Spleen (tissue), 11 donors: ENCODE data around the gene FNTB. TPM values are rescaled to one million over a fixed set of nuclear protein-coding genes. Genes with fewer than 3 reads are reported as not detected.
A peak's percentile ranks its signal among the peaks of the same experiment; 100 is the strongest.

Experiments
- DNase-seq: peaks from one replicate; pipeline ENCODE4 v3.0.0-alpha.2; 2020
- H3K27ac ChIP-seq, 8 donors: fragments of 200-600 bp; sonication (generic) in 7 of 8; 1 replicate in 4 of 8; 2 replicates in 4 of 8; pipeline versions ENCODE4 v1.5.0 to v1.8.0; 2016 to 2021; ENCODE audit warnings: inconsistent platforms in 4 of 8, mild to moderate bottlenecking in 4 of 8, moderate library complexity in 1 of 8
- H3K27me3 ChIP-seq, 7 donors: fragments of 200-600 bp; sonication (generic) in 6 of 7; replicated peaks in 1 of 7; 1 replicate in 4 of 7; 2 replicates in 3 of 7; pipeline versions ENCODE4 v1.5.0 to v1.8.0; 2016 to 2021; ENCODE audit warnings: inconsistent platforms in 3 of 7, mild to moderate bottlenecking in 1 of 7
- H3K36me3 ChIP-seq, 6 donors: fragments of 200-600 bp; sonication (generic) in 5 of 6; 1 replicate in 4 of 6; 2 replicates in 2 of 6; pipeline versions ENCODE4 v1.5.0 to v1.8.0; 2016 to 2021; ENCODE audit warnings: inconsistent platforms in 2 of 6
- H3K4me1 ChIP-seq, 6 donors: fragments of 200-600 bp; sonication (generic) in 5 of 6; 1 replicate in 3 of 6; 2 replicates in 3 of 6; pipeline versions ENCODE4 v1.5.0 to v1.8.0; 2016 to 2021; ENCODE audit warnings: inconsistent platforms in 3 of 6
- H3K4me3 ChIP-seq, 8 donors: fragments of 200-600 bp; sonication (generic) in 7 of 8; 1 replicate in 4 of 8; 2 replicates in 4 of 8; pipeline versions ENCODE4 v1.5.0 to v1.8.0; 2016 to 2021; ENCODE audit warnings: inconsistent platforms in 4 of 8, mild to moderate bottlenecking in 4 of 8, moderate library complexity in 2 of 8
- H3K9me3 ChIP-seq, 8 donors: fragments of 200-600 bp; sonication (generic) in 7 of 8; 1 replicate in 4 of 8; 2 replicates in 4 of 8; pipeline versions ENCODE4 v1.5.0 to v1.8.0; 2016 to 2021; ENCODE audit warnings: inconsistent platforms in 4 of 8
- POLR2A ChIP-seq, 3 donors: fragments of 450-650 bp; IDR thresholded peaks; one replicate each; pipeline ENCODE4 v1.5.1; 2017; ENCODE audit warnings: antibody characterized with exemption in 3 of 3, mild to moderate bottlenecking in 1 of 3
- POLR2AphosphoS5 ChIP-seq, 3 donors: sonication (generic); formaldehyde crosslinking; IDR thresholded peaks; one replicate each; pipeline ENCODE4 v1.5.1; 2017; ENCODE audit warnings: antibody characterized with exemption in 3 of 3
- WGBS, 5 donors: extraction: QIAGEN DNeasy Blood & Tissue Kit in 3 of 5; methylation state at CpG; one replicate each; pipeline versions ENCODE4 v1.1.5 to v1.1.7; 2013 to 2018; 5-methylcytosine and 5-hydroxymethylcytosine counted together
- intact Hi-C: fragments of 100-400 bp; cut with DNase I; formaldehyde crosslinking; loops from one replicate; pipeline ENCODE4 v1.15.0; 2023; ENCODE audit warnings: low total_unique reads
- polyA plus RNA-seq, 3 donors: library from polyadenylated mRNA; stranded (reverse); fragments of 200-250 nt; gene quantifications; one replicate each; pipeline ENCODE4 v1.2.1, GENCODE V29; 2013
- total RNA-seq, 7 donors: library from RNA; depleted of rRNA in 3 of 7; stranded (reverse); fragments of >200 nt in 3 of 7; fragmentation: NEBNext Ultra II Directional in 4 of 7; extraction: Animal tissue kit (Norgen Biotek cat#: 25700) in 4 of 7; gene quantifications; one replicate each; pipeline versions ENCODE4 v1.1.0 to v1.2.1, GENCODE V29; 2016 to 2021
- TF ChIP-seq, protein P1 (sequence below), 11 experiments: fragments of 200-600 bp in 7 of 11; fragments of 450-650 bp in 4 of 11; sonication (generic) in 4 of 11; IDR thresholded peaks in 8 of 11; conservative IDR thresholded peaks in 3 of 11; 1 replicate in 7 of 11; 2 replicates in 4 of 11; pipeline versions ENCODE4 v1.4.0 to v1.8.0; 2016 to 2021; ENCODE audit warnings: antibody characterized with exemption in 11 of 11, inconsistent platforms in 4 of 11, mild to moderate bottlenecking in 1 of 11
- donor health status: healthy with polysubstance abuse.
- donor health status: DM: no; HTN: no; CAD: no; lungs with moderate emphysema.
- donor health status: DM: no; HTN: no; CAD: no.
- donor health status: Bipolar disorder and iron deficiency.
- donor health status: healthy.
- donor health status: DM: no; HTN: no; CAD: no.
- donor health status: DM: yes; HTN: yes; CAD: no.

FNTB gene
- total and polyA plus RNA-seq, 10 donors: 4.7 to 17.0 (median 10.0) TPM

DNA sequence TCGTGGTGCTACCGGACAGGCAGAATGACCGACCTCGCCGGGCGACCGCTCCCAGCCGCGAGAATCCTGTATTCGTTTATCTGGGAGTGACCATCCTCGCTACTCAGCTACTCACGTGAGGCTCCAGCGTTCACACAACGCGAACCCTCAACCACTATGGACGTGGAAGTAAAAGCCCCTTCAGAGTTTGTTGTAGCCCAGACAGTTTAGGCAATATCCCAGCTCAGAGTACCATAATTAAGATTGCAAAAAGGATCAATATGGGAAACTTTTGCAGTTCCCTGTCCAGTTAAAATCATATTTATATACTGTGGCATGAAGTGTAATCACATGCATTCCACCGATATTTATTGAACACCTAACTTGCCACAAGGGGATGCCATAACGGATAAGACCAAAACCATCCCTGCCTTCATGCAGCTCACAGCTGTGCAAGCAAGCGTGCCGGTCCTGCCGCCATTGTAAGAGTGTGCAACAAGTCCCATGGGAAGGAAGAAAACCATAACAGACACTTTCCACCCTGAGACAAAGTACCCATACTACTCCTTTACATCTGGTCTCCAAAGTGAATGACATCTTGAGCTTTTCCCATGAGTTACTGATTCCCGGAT lies 116.6 kb downstream of the FNTB start:
- peak overlapping the region; percentile 72 to 99 (median 96) for H3K27ac ChIP-seq
- peak overlapping the region; percentile 63 to 96 (median 90) for H3K4me3 ChIP-seq
- peaks cover 0 to 9% (median 0%) of the 10 kb centered on the region in 6 donors for H3K36me3 ChIP-seq
- WGBS, 5 donors: 8 to 11% (median 8%) methylated on average over 14 to 22 of the region's 22 CpGs
- peak; percentile 84 for DNase-seq
- no peaks in the 10 kb centered on the region for H3K27me3 ChIP-seq
- TF ChIP-seq, protein P1, sequence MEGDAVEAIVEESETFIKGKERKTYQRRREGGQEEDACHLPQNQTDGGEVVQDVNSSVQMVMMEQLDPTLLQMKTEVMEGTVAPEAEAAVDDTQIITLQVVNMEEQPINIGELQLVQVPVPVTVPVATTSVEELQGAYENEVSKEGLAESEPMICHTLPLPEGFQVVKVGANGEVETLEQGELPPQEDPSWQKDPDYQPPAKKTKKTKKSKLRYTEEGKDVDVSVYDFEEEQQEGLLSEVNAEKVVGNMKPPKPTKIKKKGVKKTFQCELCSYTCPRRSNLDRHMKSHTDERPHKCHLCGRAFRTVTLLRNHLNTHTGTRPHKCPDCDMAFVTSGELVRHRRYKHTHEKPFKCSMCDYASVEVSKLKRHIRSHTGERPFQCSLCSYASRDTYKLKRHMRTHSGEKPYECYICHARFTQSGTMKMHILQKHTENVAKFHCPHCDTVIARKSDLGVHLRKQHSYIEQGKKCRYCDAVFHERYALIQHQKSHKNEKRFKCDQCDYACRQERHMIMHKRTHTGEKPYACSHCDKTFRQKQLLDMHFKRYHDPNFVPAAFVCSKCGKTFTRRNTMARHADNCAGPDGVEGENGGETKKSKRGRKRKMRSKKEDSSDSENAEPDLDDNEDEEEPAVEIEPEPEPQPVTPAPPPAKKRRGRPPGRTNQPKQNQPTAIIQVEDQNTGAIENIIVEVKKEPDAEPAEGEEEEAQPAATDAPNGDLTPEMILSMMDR (IDR thresholded peaks at IDR 0.05 in 8 of 11, conservative IDR thresholded peaks at IDR 0.05 in 3 of 11): peak in 1 of 11 experiments; percentile 8
- TF ChIP-seq POLR2A (IDR thresholded peaks at IDR 0.05) (no peak), POLR2AphosphoS5 (IDR thresholded peaks at IDR 0.05) (no peak)
- H3K9me3 ChIP-seq: no peaks in the 10 kb centered on the region
- H3K4me1 ChIP-seq: peaks cover 29 to 43% (median 37%) of the 10 kb centered on the region in 6 donors
- intact Hi-C loops: no loop called here

GRCh38 chr14:65104791-65105190 lies 118.1 kb downstream of the FNTB start:
- TF ChIP-seq POLR2AphosphoS5 (IDR thresholded peaks at IDR 0.05) (no peak), POLR2A (IDR thresholded peaks at IDR 0.05) (no peak)
- TF ChIP-seq, protein P1 (IDR thresholded peaks at IDR 0.05 in 8 of 11, conservative IDR thresholded peaks at IDR 0.05 in 3 of 11): no peak
- no peak overlapping the region for H3K4me3 ChIP-seq
- intact Hi-C loops: no loop called here
- no peak overlapping the region for H3K27ac ChIP-seq
- no peaks in the 10 kb centered on the region for H3K27me3 ChIP-seq
- DNase-seq: no peak
- 91 to 99% (median 96%) methylated on average over 3 of the region's 3 CpGs for WGBS, 5 donors
- H3K4me1 ChIP-seq: peaks cover 14 to 27% (median 22%) of the 10 kb centered on the region in 6 donors
- peaks cover 0 to 8% (median 0%) of the 10 kb centered on the region in 6 donors for H3K36me3 ChIP-seq
- H3K9me3 ChIP-seq: no peaks in the 10 kb centered on the region

DNA sequence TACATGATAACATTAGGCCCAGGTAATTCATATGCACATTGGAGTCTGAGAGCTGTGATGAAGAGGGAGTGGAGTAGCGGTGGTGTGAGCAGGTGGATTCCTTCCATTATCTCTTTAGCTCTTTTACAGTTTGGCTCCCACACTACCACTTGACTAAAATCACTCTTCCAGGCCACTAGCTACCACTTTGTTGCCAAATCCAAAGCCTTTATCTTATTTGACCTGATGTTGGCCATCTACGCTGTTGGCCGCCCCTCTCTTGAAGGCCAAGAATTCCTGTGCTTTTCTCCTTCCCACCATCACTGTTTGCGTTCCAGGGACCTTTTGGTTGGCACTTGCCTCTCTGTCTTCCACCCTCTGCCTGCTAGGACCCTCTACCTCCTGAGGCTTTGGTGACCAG lies 119.6 kb downstream of the FNTB start:
- Histone ChIP-seq H3K27ac (no peak overlapping the region), H3K4me3 (no peak overlapping the region), H3K27me3 (no peaks in the 10 kb centered on the region), H3K9me3 (no peaks in the 10 kb centered on the region), H3K4me1 (peaks cover 0 to 12% (median 7%) of the 10 kb centered on the region in 6 donors), H3K36me3 (no peaks in the 10 kb centered on the region)
- DNase-seq: no peak
- intact Hi-C loops: no loop called here
- 92 to 99% (median 97%) methylated on average over 4 of the region's 4 CpGs for WGBS, 5 donors
- no peak for TF ChIP-seq POLR2A (IDR thresholded peaks at IDR 0.05)
- TF ChIP-seq, protein P1 (IDR thresholded peaks at IDR 0.05 in 8 of 11, conservative IDR thresholded peaks at IDR 0.05 in 3 of 11): no peak

GRCh38 chr14:65106736-65107135 lies 120.0 kb downstream of the FNTB start:
- intact Hi-C loops: no loop called here
- H3K4me1 ChIP-seq: peaks cover 0 to 9% (median 7%) of the 10 kb centered on the region in 6 donors
- TF ChIP-seq POLR2AphosphoS5 (IDR thresholded peaks at IDR 0.05): no peak
- TF ChIP-seq, protein P1 (IDR thresholded peaks at IDR 0.05 in 8 of 11, conservative IDR thresholded peaks at IDR 0.05 in 3 of 11): no peak
- TF ChIP-seq POLR2A (IDR thresholded peaks at IDR 0.05): no peak
- no peaks in the 10 kb centered on the region for H3K9me3 ChIP-seq
- no peak overlapping the region for H3K4me3 ChIP-seq
- WGBS, 5 donors: 19 to 43% (median 37%) methylated on average over 1 of the region's 1 CpG
- no peaks in the 10 kb centered on the region for H3K36me3 ChIP-seq
- no peaks in the 10 kb centered on the region for H3K27me3 ChIP-seq
- DNase-seq: no peak
- H3K27ac ChIP-seq: no peak overlapping the region
